H1 (cell line): ENCODE results near the gene ZPBP. TPM values are rescaled to one million over a fixed set of nuclear protein-coding genes. Genes with fewer than 3 reads are reported as not detected.

Experiments
- BRCA1 ChIP-seq: IDR thresholded peaks from 2 replicates; pipeline ENCODE4 v1.6.1; 2012; ENCODE audit warnings: low read depth, low read length, improper control_type of control experiment
- CHD7 ChIP-seq: fragments of 300-600 bp; sonication (generic); IDR thresholded peaks from 2 replicates; pipeline ENCODE4 v1.7.1; 2012; ENCODE audit warnings: low read length, moderate library complexity, mild to moderate bottlenecking, inconsistent platforms; ENCODE audit not compliant: insufficient replicate concordance
- CREB1 ChIP-seq: IDR thresholded peaks from 2 replicates; pipeline ENCODE4 v1.6.1; 2012; ENCODE audit warnings: inconsistent platforms
- EP300 ChIP-seq, 2 experiments: IDR thresholded peaks; 1 replicate in 1 of 2; 2 replicates in 1 of 2; pipeline ENCODE4 v1.6.1; 2011 to 2012; ENCODE audit warnings: low read depth in 2 of 2, low read length in 2 of 2, mild to moderate bottlenecking in 2 of 2, borderline replicate concordance in 1 of 2, inconsistent platforms in 1 of 2, moderate library complexity in 1 of 2
- SAP30 ChIP-seq: fragments of 300-600 bp; sonication (generic); IDR thresholded peaks from 2 replicates; pipeline ENCODE4 v1.7.1; 2012; ENCODE audit warnings: low read length, moderate library complexity, mild to moderate bottlenecking, inconsistent platforms; ENCODE audit not compliant: insufficient read depth, insufficient replicate concordance
- SP4 ChIP-seq: IDR thresholded peaks from 2 replicates; pipeline ENCODE4 v1.6.1; 2012; ENCODE audit warnings: low read length, inconsistent platforms
- polyA plus RNA-seq, 7 experiments: library from polyadenylated mRNA; depleted of rRNA in 3 of 7; stranded (reverse) in 5 of 7; unstranded in 2 of 7; fragments of >200 nt in 5 of 7; fragments of 200-250 nt in 2 of 7; gene quantifications; 1 replicate in 5 of 7; 2 replicates in 1 of 7; 4 replicates in 1 of 7; pipeline versions ENCODE4 v1.2.1 to v1.2.3, GENCODE V29; 2011 to 2013; ENCODE audit warnings: missing spikeins in 2 of 7, mixed read lengths in 2 of 7
- total RNA-seq: library from RNA; stranded (reverse); fragmentation: NEBNext Ultra II Directional; extraction: Animal tissue kit (Norgen Biotek cat#: 25700); gene quantifications from 2 replicates; pipeline ENCODE4 v1.2.1, GENCODE V29; 2021
- TF ChIP-seq, protein P1 (sequence below): IDR thresholded peaks from 2 replicates; pipeline ENCODE4 v1.6.1; 2012; ENCODE audit warnings: low read length, inconsistent platforms

The ZPBP gene
- total and polyA plus RNA-seq, 2 of the 8 experiments (the other 6 are each of a cell fraction or from before 2014, with no cell fraction given): not detected

GRCh38 chr7:49937608-49938007 is 155.4 kb downstream of the ZPBP start (continued):
- TF ChIP-seq CHD7 (no peak), BRCA1 (no peak), SP4 (no peak), CREB1 (no peak), SAP30 (no peak), EP300 (IDR thresholded peaks at IDR 0.05; ENCODE audit: borderline replicate concordance in 1 of 2, low read depth in 2 of 2, low read length in 2 of 2) (no peak)
- TF ChIP-seq, protein P1, sequence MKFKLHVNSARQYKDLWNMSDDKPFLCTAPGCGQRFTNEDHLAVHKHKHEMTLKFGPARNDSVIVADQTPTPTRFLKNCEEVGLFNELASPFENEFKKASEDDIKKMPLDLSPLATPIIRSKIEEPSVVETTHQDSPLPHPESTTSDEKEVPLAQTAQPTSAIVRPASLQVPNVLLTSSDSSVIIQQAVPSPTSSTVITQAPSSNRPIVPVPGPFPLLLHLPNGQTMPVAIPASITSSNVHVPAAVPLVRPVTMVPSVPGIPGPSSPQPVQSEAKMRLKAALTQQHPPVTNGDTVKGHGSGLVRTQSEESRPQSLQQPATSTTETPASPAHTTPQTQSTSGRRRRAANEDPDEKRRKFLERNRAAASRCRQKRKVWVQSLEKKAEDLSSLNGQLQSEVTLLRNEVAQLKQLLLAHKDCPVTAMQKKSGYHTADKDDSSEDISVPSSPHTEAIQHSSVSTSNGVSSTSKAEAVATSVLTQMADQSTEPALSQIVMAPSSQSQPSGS: no peak
